Measurements from ENCODE around the gene ZNF436. TPM values are rescaled to one million over a fixed set of nuclear protein-coding genes. Genes with fewer than 3 reads are reported as not detected.

ZNF436 gene
- total RNA-seq, 1 experiment from 2014 or later, result 16.0 TPM

GRCh38 chr1:23368562-23369334, 888 bp downstream of the ZNF436 start:
- H3K27ac ChIP-seq (ENCODE audit: low read length), result peak overlapping the region; percentile 99
- DNase-seq (ENCODE audit: low read depth, low spot score), result no peak
- intact Hi-C loops (cut with micrococcal nuclease; ENCODE audit: unreplicated experiment) (no loop called here), in situ Hi-C loops (cut with HindIII; ENCODE audit: low pct_unique_long_range_greater_than_20kb, low sequenced_read_pairs) (no loop called here)
- peak; percentile 88 for ATAC-seq
- peak overlapping the region; percentile 92 to 100 for H3K4me3 ChIP-seq (ENCODE audit: low read depth in 2 of 2, low read length in 2 of 2)
- CTCF ChIA-PET, result interaction anchor here (0.6 to 2.0 kb wide), 3 partner anchors 25 to 130 kb away, joined by 3 to 7 read pairs (median 7); partner anchors contain the start of gene HNRNPR
- H3K4me1 ChIP-seq (ENCODE audit: control insufficient read depth, insufficient read depth, low read length), result peaks cover 39% of the 10 kb centered on the region
- no TSS peak for BruUV-seq (replicated peaks)
- H3K9me3 ChIP-seq (ENCODE audit: control insufficient read depth, insufficient read depth, low read depth, low read length), result peaks cover 24% of the 10 kb centered on the region
- H3K27me3 ChIP-seq (ENCODE audit: control insufficient read depth, insufficient read depth, low read length), result no peaks in the 10 kb centered on the region
- POLR2A ChIA-PET, result interaction anchor here (0.5 to 0.9 kb wide), 2 partner anchors 14 to 24 kb away, joined by 4 to 6 read pairs; partner anchors contain the start of gene HNRNPR
- H3K36me3 ChIP-seq (ENCODE audit: control insufficient read depth, insufficient read depth, low read length), result peaks cover 3% of the 10 kb centered on the region; the same call in 1 of the 2 replicates
- TF ChIP-seq CTCF (IDR thresholded peaks at IDR 0.05) (no peak; the same call in 1 of the 2 replicates), POLR2AphosphoS5 (IDR thresholded peaks at IDR 0.05; ENCODE audit: low read depth, low read length) (peak; percentile 94), REST (IDR thresholded peaks at IDR 0.05; ENCODE audit: insufficient read depth in 1 of 2, low read depth in 2 of 2, low read length in 1 of 2) (no peak), SIN3A (IDR thresholded peaks at IDR 0.05; ENCODE audit: borderline replicate concordance, insufficient read depth, low read depth, low read length) (peak; percentile 87), TCF7L2 (IDR thresholded peaks at IDR 0.05; ENCODE audit: low read depth, low read length) (peak; percentile 23; the same call in 1 of the 2 replicates)

GRCh38 chr1:23367791-23368561, 1.7 kb downstream of the ZNF436 start:
- CTCF ChIA-PET, result interaction anchor here (0.6 to 2.0 kb wide), 3 partner anchors 24 to 130 kb away, joined by 3 to 7 read pairs (median 7); partner anchors contain the start of gene HNRNPR
- BruUV-seq (replicated peaks), result no TSS peak
- POLR2A ChIA-PET, result interaction anchor here (0.5 to 0.9 kb wide), 2 partner anchors 13 to 23 kb away, joined by 4 to 6 read pairs; partner anchors contain the start of gene HNRNPR
- no peaks in the 10 kb centered on the region for H3K27me3 ChIP-seq (ENCODE audit: control insufficient read depth, insufficient read depth, low read length)
- in situ Hi-C loops (cut with HindIII; ENCODE audit: low pct_unique_long_range_greater_than_20kb, low sequenced_read_pairs), result no loop called here
- peaks cover 33% of the 10 kb centered on the region for H3K4me1 ChIP-seq (ENCODE audit: control insufficient read depth, insufficient read depth, low read length)
- H3K36me3 ChIP-seq (ENCODE audit: control insufficient read depth, insufficient read depth, low read length), result peaks cover 4% of the 10 kb centered on the region
- intact Hi-C loops (cut with micrococcal nuclease; ENCODE audit: unreplicated experiment), result no loop called here
- TF ChIP-seq POLR2AphosphoS5 (IDR thresholded peaks at IDR 0.05; ENCODE audit: low read depth, low read length), result peak; percentile 60
- TF ChIP-seq TCF7L2 (IDR thresholded peaks at IDR 0.05; ENCODE audit: low read depth, low read length), result no peak
- TF ChIP-seq REST (IDR thresholded peaks at IDR 0.05; ENCODE audit: insufficient read depth in 1 of 2, low read depth in 2 of 2, low read length in 1 of 2), result no peak
- TF ChIP-seq CTCF (IDR thresholded peaks at IDR 0.05), result no peak
- TF ChIP-seq SIN3A (IDR thresholded peaks at IDR 0.05; ENCODE audit: borderline replicate concordance, insufficient read depth, low read depth, low read length), result peak; percentile 71; the same call in 1 of the 2 replicates
- H3K4me3 ChIP-seq (ENCODE audit: low read depth in 2 of 2, low read length in 2 of 2), result peak overlapping the region; percentile 92 to 100
- peak; percentile 95 for ATAC-seq
- peaks cover 32% of the 10 kb centered on the region for H3K9me3 ChIP-seq (ENCODE audit: control insufficient read depth, insufficient read depth, low read depth, low read length)
- peak; percentile 95 for DNase-seq (ENCODE audit: low read depth, low spot score)
- H3K27ac ChIP-seq (ENCODE audit: low read length), result peak overlapping the region; percentile 99
